Activated CD4-positive, alpha-beta memory T cell treated with anti-CD3 and anti-CD28 coated beads for 36 hours (primary cell): Measurements from ENCODE around the gene DIS3L2. TPM values are rescaled to one million over a fixed set of nuclear protein-coding genes. Genes with fewer than 3 reads are reported as not detected.

ENCODE experiments used
- CTCF ChIA-PET: fragments of 350-600 bp; sonication (Branson Sonifier 250); formaldehyde crosslinking; loops from one replicate; lab custom pipeline; 2021; ENCODE audit warnings: antibody characterized with exemption, inconsistent platforms; lab: Charles Lee
- POLR2A ChIA-PET: fragments of 350-600 bp; sonication (Branson Sonifier 250); formaldehyde crosslinking; loops from one replicate; lab custom pipeline; 2021; ENCODE audit warnings: antibody characterized with exemption; lab: Charles Lee
- DNase-seq: peaks from one replicate; pipeline ENCODE4 v3.0.0-alpha.2; 2020
- H3K27ac Mint-ChIP-seq: one replicate; pipeline ENCODE4 v1.8.0; 2021; ENCODE audit warnings: mixed read lengths
- H3K27me3 Mint-ChIP-seq: one replicate; pipeline ENCODE4 v1.8.0; 2021; ENCODE audit warnings: mixed read lengths
- H3K36me3 Mint-ChIP-seq: one replicate; pipeline ENCODE4 v1.8.0; 2021; ENCODE audit warnings: mixed read lengths
- H3K4me1 Mint-ChIP-seq: one replicate; pipeline ENCODE4 v1.8.0; 2021; ENCODE audit warnings: low read depth, mixed read lengths
- H3K4me3 Mint-ChIP-seq: one replicate; pipeline ENCODE4 v1.8.0; 2021; ENCODE audit warnings: mild to moderate bottlenecking, mixed read lengths
- H3K9me3 Mint-ChIP-seq: one replicate; pipeline ENCODE4 v1.8.0; 2021; ENCODE audit warnings: mixed read lengths
- intact Hi-C: fragments of 100-400 bp; cut with micrococcal nuclease; formaldehyde crosslinking; loops from one replicate; pipeline ENCODE4 v1.15.1; 2023
- total RNA-seq, 2 experiments: library from RNA; stranded (reverse); gene quantifications; one replicate each; pipeline ENCODE4 v1.2.3, GENCODE V29; 2021

The DIS3L2 gene
- total RNA-seq, 2 experiments from 2014 or later: 20.5 to 25.7 TPM

DNA sequence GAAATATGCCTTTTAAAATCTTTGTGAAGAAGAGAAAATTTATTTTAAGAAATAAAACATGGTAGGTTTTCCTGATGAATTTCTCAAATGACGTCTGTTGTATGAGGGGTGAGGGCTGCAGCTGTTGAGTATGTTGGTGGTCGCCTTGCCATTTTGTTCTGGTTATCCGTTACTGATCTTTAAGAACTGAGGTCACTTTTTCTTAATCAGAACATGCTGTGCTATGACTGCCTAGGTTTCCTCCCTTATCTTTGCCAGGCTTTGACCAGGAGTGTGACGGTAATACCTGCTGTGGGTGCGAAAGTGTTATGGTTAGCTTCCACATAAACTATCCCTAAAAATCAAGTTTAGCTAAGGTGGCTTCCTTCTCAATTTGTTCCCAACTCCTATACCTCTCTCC lies 176.9 kb downstream of the DIS3L2 start:
- ChIA-PET CTCF (interaction anchor here (1.9 to 6.8 kb wide), 2 partner anchors 188 to 211 kb away, joined by 4 to 127 read pairs; partner anchors contain the start of gene NPPC), POLR2A (interaction anchor here (0.7 kb wide), 1 partner anchor 80 kb away, joined by 3 read pairs; no protein-coding TSS in a partner anchor)
- Mint-ChIP-seq H3K36me3 (no peaks in the 10 kb centered on the region), H3K4me1 (peaks cover 19% of the 10 kb centered on the region), H3K4me3 (no peak overlapping the region), H3K27ac (no peak overlapping the region), H3K9me3 (no peaks in the 10 kb centered on the region), H3K27me3 (no peaks in the 10 kb centered on the region)
- intact Hi-C loops: loop anchor here (2.0 kb wide), 1 partner anchor 212 kb away; the partner anchor contains the start of gene NPPC
- no peak for DNase-seq

DNA sequence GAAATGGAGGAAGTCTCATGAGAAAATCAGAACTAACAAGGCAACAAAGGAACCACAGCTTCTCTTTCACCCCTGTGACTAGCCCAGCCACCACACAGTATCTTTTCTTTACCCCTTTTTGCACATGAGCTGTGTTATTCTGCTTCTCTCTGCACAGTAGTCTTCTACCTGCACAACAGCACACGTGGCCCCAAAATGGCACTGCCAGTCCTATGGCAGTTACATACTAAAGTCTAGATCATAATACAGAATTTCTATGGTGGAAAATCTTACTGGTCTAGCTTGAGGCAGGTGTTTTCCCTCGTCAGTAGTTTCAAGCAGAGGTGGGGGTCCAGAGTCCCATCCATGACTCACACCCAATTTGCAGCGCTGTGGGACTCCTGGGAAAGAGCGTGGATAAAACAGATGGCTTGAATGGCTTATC lies 177.7 kb downstream of the DIS3L2 start:
- Mint-ChIP-seq H3K36me3 (no peaks in the 10 kb centered on the region), H3K4me1 (peaks cover 19% of the 10 kb centered on the region), H3K27ac (no peak overlapping the region), H3K9me3 (no peaks in the 10 kb centered on the region), H3K27me3 (no peaks in the 10 kb centered on the region), H3K4me3 (no peak overlapping the region)
- intact Hi-C loops: loop anchor here (2.0 kb wide), 1 partner anchor 212 kb away; the partner anchor contains the start of gene NPPC
- ChIA-PET POLR2A (interaction anchor here (0.7 kb wide), 1 partner anchor 81 kb away, joined by 3 read pairs; no protein-coding TSS in a partner anchor), CTCF (interaction anchor here (1.9 to 6.8 kb wide), 4 partner anchors 187 to 239 kb away, joined by 4 to 127 read pairs (median 32); partner anchors contain the start of gene NPPC)
- no peak for DNase-seq

DNA sequence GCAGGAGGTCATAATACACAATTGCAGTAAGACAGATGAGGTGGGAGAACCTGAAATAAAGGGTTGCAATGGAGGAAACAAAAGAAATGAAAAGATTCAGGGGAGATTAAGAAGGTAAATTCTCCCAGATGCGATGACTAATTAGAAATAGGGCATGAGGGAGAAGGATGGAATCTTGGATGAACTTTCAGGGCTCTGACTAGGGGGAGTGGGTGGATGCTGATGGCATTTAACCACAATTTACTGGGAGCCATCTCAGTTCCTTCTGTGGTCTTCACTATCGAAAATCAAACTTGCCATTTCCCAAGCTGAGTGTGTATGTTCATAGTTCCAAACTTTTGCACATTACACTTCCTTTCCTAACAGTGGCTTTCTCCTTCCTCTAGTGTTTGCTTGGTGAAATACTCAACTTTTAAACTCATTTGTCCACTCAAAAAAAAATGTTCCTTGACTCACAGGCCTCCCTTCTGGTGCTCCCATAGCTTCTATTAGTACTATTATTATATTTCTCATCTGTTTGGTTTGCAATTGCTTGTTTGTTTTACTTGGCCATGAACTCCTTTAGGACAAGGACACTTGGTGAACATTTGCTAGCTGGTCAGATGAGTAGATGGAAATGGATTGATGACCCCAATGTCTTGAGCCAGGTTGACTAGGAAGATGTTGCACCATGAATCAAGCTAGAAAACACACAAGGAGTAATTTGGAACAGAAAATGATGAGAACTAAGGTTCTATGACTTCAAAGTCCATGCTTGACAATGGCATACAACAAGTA lies 178.5 kb downstream of the DIS3L2 start:
- H3K36me3 Mint-ChIP-seq: no peaks in the 10 kb centered on the region
- no peak overlapping the region for H3K27ac Mint-ChIP-seq
- H3K4me1 Mint-ChIP-seq: peaks cover 19% of the 10 kb centered on the region
- ChIA-PET POLR2A (no interaction called here), CTCF (interaction anchor here (0.7 to 6.8 kb wide), 8 partner anchors 14 to 240 kb away, joined by 3 to 127 read pairs (median 6); partner anchors contain the start of gene NPPC)
- intact Hi-C loops: loop anchor here (2.0 kb wide), 1 partner anchor 213 kb away; the partner anchor contains the start of gene NPPC
- no peak for DNase-seq
- no peaks in the 10 kb centered on the region for H3K9me3 Mint-ChIP-seq
- H3K27me3 Mint-ChIP-seq: no peaks in the 10 kb centered on the region
- H3K4me3 Mint-ChIP-seq: no peak overlapping the region

DNA sequence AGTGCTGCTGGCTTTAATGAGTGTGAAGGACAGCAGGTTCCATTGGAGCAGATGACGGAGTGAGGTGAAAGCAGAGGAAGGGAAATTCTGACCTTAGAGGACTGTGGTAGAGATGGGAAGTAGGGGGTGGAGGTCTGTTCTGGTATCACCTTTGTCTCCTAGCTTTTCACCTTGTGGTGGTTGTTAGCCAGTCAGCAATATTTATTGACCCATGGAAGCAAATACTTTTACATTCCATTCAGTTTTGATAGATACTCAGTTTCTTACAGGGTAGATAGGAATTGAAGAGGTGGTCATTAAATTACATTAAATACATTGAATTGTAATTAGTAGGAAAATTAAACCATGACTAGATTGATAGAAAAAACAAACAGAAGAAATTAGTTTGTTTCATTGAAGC lies 180.1 kb downstream of the DIS3L2 start:
- DNase-seq: no peak
- Mint-ChIP-seq H3K4me3 (no peak overlapping the region), H3K9me3 (no peaks in the 10 kb centered on the region), H3K36me3 (peaks cover 2% of the 10 kb centered on the region), H3K4me1 (peaks cover 19% of the 10 kb centered on the region), H3K27me3 (no peaks in the 10 kb centered on the region), H3K27ac (no peak overlapping the region)
- POLR2A ChIA-PET: no interaction called here
- CTCF ChIA-PET: interaction anchor here (1.0 to 6.8 kb wide), 12 partner anchors 67 to 298 kb away, joined by 3 to 127 read pairs (median 4); partner anchors contain the start of gene NPPC
- intact Hi-C loops: no loop called here

DNA sequence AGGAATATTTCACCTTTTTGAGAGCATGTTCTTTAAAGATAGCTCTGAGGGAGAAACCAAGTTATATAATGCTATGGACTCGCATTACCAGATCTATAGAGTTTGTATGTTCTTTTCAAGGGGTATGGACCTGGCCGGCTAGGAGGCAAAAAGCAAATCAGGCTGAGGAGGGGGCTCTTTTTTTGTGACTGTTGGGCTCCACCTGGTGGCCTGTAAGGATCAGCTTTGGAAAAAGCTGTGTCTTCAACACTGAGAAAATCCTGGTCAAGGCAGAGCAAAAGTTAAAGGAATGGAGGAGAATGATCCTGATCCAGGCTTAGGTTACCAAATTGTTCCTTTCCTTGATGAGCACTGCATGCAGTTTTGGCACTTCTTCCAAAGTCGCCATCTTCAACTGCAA lies 180.5 kb downstream of the DIS3L2 start:
- no peak overlapping the region for H3K27ac Mint-ChIP-seq

DNA sequence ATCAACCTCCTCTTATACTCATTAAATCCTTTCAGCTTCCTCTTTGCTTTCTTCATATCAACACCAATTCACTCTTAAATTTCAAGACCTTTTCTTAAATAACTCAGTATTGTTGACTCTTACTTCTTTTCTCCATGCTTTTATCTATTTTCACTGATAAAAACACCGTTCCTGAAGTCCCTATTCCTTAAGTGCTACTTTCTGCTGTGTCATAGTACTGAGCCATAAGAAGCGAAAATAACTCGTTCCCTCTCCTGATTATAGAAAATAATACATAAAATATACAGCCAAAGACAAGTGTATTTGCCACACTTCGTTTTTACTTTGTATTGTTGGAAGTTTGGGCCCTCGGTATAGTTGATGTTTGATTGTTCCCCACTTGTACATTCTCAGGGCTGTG lies 181.0 kb downstream of the DIS3L2 start:
- Mint-ChIP-seq H3K27me3 (no peaks in the 10 kb centered on the region), H3K27ac (no peak overlapping the region), H3K4me3 (no peak overlapping the region), H3K36me3 (peaks cover 3% of the 10 kb centered on the region), H3K4me1 (peaks cover 16% of the 10 kb centered on the region), H3K9me3 (no peaks in the 10 kb centered on the region)
- intact Hi-C loops: loop anchor here (1.0 kb wide), 3 partner anchors 185 to 236 kb away; no protein-coding TSS in a partner anchor
- CTCF ChIA-PET: interaction anchor here (0.6 to 6.8 kb wide), 11 partner anchors 68 to 297 kb away, joined by 3 to 127 read pairs (median 4); partner anchors contain the start of gene NPPC
- POLR2A ChIA-PET: no interaction called here
- DNase-seq: no peak

More for the DNA sequence above, 180.5 kb downstream of the DIS3L2 start:
- ChIA-PET CTCF (interaction anchor here (0.6 to 6.8 kb wide), 12 partner anchors 67 to 297 kb away, joined by 3 to 127 read pairs (median 4); partner anchors contain the start of gene NPPC), POLR2A (no interaction called here)
- intact Hi-C loops: loop anchor here (1.0 kb wide), 3 partner anchors 185 to 236 kb away; no protein-coding TSS in a partner anchor
- Mint-ChIP-seq H3K4me3 (no peak overlapping the region), H3K4me1 (peaks cover 19% of the 10 kb centered on the region), H3K27me3 (no peaks in the 10 kb centered on the region), H3K9me3 (no peaks in the 10 kb centered on the region), H3K36me3 (peaks cover 2% of the 10 kb centered on the region)
- DNase-seq: peak; percentile 50

DNA sequence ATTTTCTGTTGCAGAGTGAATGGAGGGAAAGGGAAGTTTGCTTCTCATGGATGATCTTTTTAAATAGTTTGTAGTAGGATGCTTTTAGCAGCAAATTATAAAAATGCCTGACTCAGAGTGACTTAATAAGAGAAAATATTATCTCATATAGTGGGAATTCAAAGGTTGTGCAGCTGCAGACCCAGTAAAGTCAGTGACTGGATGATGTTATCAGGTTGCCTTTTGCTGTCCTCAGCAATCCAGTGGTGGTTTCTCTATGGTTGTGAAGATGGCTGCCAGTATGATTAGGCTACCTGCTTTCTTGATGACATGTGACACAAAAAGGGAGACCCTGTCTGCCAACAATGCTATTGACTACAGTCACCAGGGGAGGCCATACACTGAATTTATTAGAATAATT lies 184.8 kb downstream of the DIS3L2 start:
- intact Hi-C loops: no loop called here
- Mint-ChIP-seq H3K36me3 (peaks cover 3% of the 10 kb centered on the region), H3K4me3 (no peak overlapping the region), H3K9me3 (no peaks in the 10 kb centered on the region), H3K27ac (no peak overlapping the region), H3K4me1 (no peaks in the 10 kb centered on the region), H3K27me3 (no peaks in the 10 kb centered on the region)
- CTCF ChIA-PET: interaction anchor here (1.0 kb wide), 1 partner anchor 221 kb away, joined by 5 read pairs; no protein-coding TSS in a partner anchor
- no peak for DNase-seq
- POLR2A ChIA-PET: no interaction called here

DNA sequence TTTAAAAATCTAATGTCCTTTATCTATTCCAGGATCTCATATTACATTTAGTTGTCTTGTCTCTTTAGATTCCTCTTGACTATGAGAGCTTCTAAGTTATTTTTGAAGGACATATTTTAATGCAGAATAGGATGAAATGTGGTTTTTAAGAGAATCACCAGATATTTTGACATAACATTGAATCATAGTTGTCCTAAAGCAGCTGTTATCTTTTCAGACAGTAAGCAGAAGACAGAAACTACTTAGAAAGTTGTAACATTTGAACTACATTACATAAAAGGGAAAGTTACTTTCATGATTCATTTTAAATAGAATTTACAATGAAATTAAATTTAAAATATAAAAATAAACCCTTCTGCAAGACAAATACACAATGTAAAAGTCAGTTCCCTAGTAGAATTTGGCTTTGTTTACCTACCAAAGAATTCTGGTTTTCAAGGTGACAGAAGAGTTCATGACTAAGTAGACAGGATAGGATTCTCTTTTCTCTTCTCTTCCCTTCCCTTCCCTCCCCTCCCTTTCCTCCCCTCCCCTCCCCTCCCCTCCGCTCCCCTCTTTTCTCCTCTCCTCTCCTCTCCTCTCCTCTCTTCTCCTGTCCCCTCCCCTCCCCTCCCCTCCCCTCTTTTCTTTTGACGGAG lies 186.0 kb downstream of the DIS3L2 start:
- intact Hi-C loops: no loop called here
- Mint-ChIP-seq H3K9me3 (no peaks in the 10 kb centered on the region), H3K4me3 (no peak overlapping the region), H3K36me3 (peaks cover 3% of the 10 kb centered on the region), H3K27me3 (no peaks in the 10 kb centered on the region), H3K4me1 (no peaks in the 10 kb centered on the region), H3K27ac (no peak overlapping the region)
- CTCF ChIA-PET: interaction anchor here (1.3 kb wide), 1 partner anchor 145 kb away, joined by 3 read pairs; no protein-coding TSS in a partner anchor
- DNase-seq: no peak
- POLR2A ChIA-PET: no interaction called here

DNA sequence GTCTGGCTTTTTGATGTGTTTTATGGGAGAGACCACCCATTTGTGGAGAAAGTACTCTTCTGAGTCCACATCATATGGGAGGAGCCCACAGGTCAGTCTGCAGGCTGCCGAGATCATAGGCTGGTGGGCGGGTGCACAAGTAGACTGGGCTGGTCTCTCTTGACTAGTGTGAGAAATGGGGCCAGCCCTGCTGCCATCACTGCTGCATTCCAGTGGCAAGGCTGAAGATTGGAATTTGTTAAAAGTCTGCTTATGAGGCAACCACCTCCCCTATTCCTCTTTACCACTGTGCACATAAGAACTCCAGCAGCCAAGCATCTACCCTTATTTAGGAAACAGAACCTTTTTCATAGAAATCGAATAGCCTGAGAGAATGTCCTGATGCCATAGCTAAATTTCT lies 200.7 kb downstream of the DIS3L2 start:
- Mint-ChIP-seq H3K4me3 (no peak overlapping the region), H3K36me3 (peaks cover 21% of the 10 kb centered on the region), H3K9me3 (no peaks in the 10 kb centered on the region), H3K27me3 (no peaks in the 10 kb centered on the region), H3K27ac (no peak overlapping the region), H3K4me1 (no peaks in the 10 kb centered on the region)
- intact Hi-C loops: no loop called here
- ChIA-PET POLR2A (no interaction called here), CTCF (no interaction called here)
- DNase-seq: no peak

DNA sequence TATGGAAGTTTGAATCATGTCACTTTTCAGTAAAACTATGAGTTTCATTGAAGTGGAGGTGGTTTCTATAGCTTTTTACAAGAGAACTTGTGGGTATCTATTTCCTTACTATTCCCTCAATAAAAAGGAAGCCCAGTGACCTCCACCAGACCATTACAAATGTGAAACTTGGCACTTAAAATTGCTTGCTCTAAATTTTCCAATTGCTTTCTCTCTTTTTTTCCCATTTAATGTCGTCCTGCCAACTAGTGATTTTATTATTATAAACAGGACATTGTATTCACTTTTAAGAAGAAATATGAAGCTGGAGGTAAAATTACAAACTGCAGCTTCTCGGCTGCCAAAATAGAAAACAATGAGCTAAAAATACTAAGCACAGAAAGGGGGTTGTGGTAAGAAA lies 208.9 kb downstream of the DIS3L2 start:
- CTCF ChIA-PET: interaction anchor here (0.9 to 1.8 kb wide), 2 partner anchors 244 to 270 kb away, joined by 3 to 5 read pairs; partner anchors contain the start of gene NPPC
- intact Hi-C loops: no loop called here
- Mint-ChIP-seq H3K9me3 (peaks cover 2% of the 10 kb centered on the region), H3K27ac (no peak overlapping the region), H3K27me3 (no peaks in the 10 kb centered on the region), H3K4me3 (no peak overlapping the region), H3K36me3 (peaks cover 10% of the 10 kb centered on the region), H3K4me1 (no peaks in the 10 kb centered on the region)
- DNase-seq: no peak
- POLR2A ChIA-PET: no interaction called here

DNA sequence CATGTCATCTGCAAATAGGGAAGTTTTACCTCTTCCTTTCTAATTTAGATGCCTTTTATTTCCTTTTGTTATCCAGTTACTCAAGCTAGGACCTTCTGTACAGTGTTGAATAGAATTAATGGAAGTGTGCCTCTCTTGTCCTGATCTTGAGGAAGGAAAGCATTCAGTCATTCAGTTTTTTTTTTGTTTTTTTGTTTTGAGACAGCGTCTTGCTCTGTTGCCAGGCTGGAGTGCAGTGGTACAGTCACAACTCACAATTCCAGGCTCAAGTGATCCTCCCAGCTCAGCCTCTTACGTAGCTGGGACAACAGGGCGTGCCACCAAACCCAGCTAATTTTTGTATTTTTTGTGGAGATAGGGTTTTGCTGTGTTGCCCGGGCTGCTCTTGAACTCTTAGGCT lies 213.1 kb downstream of the DIS3L2 start:
- Mint-ChIP-seq H3K36me3 (peaks cover 15% of the 10 kb centered on the region), H3K27me3 (no peaks in the 10 kb centered on the region), H3K27ac (no peak overlapping the region), H3K4me3 (no peak overlapping the region), H3K4me1 (no peaks in the 10 kb centered on the region), H3K9me3 (peaks cover 2% of the 10 kb centered on the region)
- ChIA-PET POLR2A (no interaction called here), CTCF (no interaction called here)
- DNase-seq: no peak
- intact Hi-C loops: no loop called here
